T47D (cell line): ENCODE results near the gene CTNNBL1.
"Not testable (repeated sequence)": the region's sequence is repeated elsewhere in the genome, so short reads cannot be mapped to it uniquely, and the experiment has no call there.

Experiments
- DNase-seq, 2 experiments: peaks; one replicate each; pipeline versions ENCODE4 v3.0.0 to v3.0.0-alpha.2; 2011 to 2012; ENCODE audit warnings: low read depth in 1 of 2, low spot score in 1 of 2
- JUND ChIP-seq: IDR thresholded peaks from 2 replicates; pipeline ENCODE4 v1.6.1; 2012; ENCODE audit warnings: low read depth
- in situ Hi-C: cut with HindIII; loops from 2 replicates; pipeline ENCODE4 v1.10.0; 2016; ENCODE audit warnings: low sequenced_read_pairs, low pct_unique_long_range_greater_than_20kb

Gene CTNNBL1

GRCh38 chr20:37853823-37854375 is 160.1 kb downstream of the CTNNBL1 start:
- TF ChIP-seq JUND: no peak
- in situ Hi-C loops: no loop called here
- no peak for DNase-seq

- in situ Hi-C loops: not testable (repeated sequence)
These were observed 162.2 kb downstream of the CTNNBL1 start for GRCh38 chr20:37856034-37856433.

GRCh38 chr20:37856932-37857660 is 163.3 kb downstream of the CTNNBL1 start:
- in situ Hi-C loops: no loop called here
- no peak for TF ChIP-seq JUND
- no peak for DNase-seq

More at GRCh38 chr20:37856034-37856433, 162.2 kb downstream of the CTNNBL1 start:
- DNase-seq: not testable (repeated sequence)

- TF ChIP-seq JUND: no peak
- no peak for DNase-seq
- in situ Hi-C loops: no loop called here
These were observed 165.8 kb downstream of the CTNNBL1 start for GRCh38 chr20:37859406-37860171.

- TF ChIP-seq JUND: no peak
- in situ Hi-C loops: no loop called here
These were observed 169.5 kb downstream of the CTNNBL1 start for GRCh38 chr20:37863289-37863688.

GRCh38 chr20:37864298-37864697 is 170.5 kb downstream of the CTNNBL1 start:
- no peak for TF ChIP-seq JUND
- no peak for DNase-seq
- in situ Hi-C loops: no loop called here

More at GRCh38 chr20:37863289-37863688, 169.5 kb downstream of the CTNNBL1 start:
- no peak for DNase-seq

- in situ Hi-C loops: no loop called here
These were observed 172.2 kb downstream of the CTNNBL1 start for GRCh38 chr20:37866051-37866450.

GRCh38 chr20:37867289-37868195 is 173.7 kb downstream of the CTNNBL1 start:
- no peak for DNase-seq
- in situ Hi-C loops: no loop called here
- no peak for TF ChIP-seq JUND

More at GRCh38 chr20:37866051-37866450, 172.2 kb downstream of the CTNNBL1 start:
- DNase-seq: no peak
- TF ChIP-seq JUND: no peak

GRCh38 chr20:37868851-37869333 is 175.1 kb downstream of the CTNNBL1 start:
- no peak for DNase-seq
- TF ChIP-seq JUND: no peak
- in situ Hi-C loops: no loop called here

GRCh38 chr20:37869334-37869861 is 175.6 kb downstream of the CTNNBL1 start:
- no peak for DNase-seq
- no peak for TF ChIP-seq JUND
- in situ Hi-C loops: no loop called here

- TF ChIP-seq JUND: no peak
- in situ Hi-C loops: no loop called here
- no peak for DNase-seq
These were observed 176.5 kb downstream of the CTNNBL1 start for GRCh38 chr20:37870294-37870693.

- TF ChIP-seq JUND: no peak
- in situ Hi-C loops: no loop called here
- DNase-seq: no peak
These were observed 177.9 kb downstream of the CTNNBL1 start for GRCh38 chr20:37871751-37872150.
